Lung (tissue), 12 donors: Measurements from ENCODE around the gene ASAH2. TPM values are rescaled to one million over a fixed set of nuclear protein-coding genes. Genes with fewer than 3 reads are reported as not detected.
"Not testable (repeated sequence)": the region's sequence is repeated elsewhere in the genome, so short reads cannot be mapped to it uniquely, and the experiment has no call there.

Experiments used
- ATAC-seq: fragments of 200-7000 bp; cut with Tn5 transposase; one replicate; pipeline ENCODE4 v1.9.1; 2020; ENCODE audit warnings: moderate number of reproducible peaks; ENCODE audit not compliant: insufficient read depth, low FRiP score
- DNase-seq, 3 donors: peaks; one replicate each; pipeline ENCODE4 v3.0.0-alpha.2; 2013 to 2017
- H3K27ac ChIP-seq, 2 donors: one replicate each; pipeline ENCODE4 v1.5.1; 2013; ENCODE audit warnings: mild to moderate bottlenecking in 2 of 2, moderate library complexity in 2 of 2, control low read depth in 1 of 2, inconsistent platforms in 1 of 2, low read depth in 1 of 2, low read length in 1 of 2
- H3K27me3 ChIP-seq, 3 donors: one replicate each; pipeline ENCODE4 v1.5.1; 2013; ENCODE audit warnings: low read length in 2 of 3; ENCODE audit not compliant: control insufficient read depth in 3 of 3, insufficient read depth in 3 of 3
- H3K36me3 ChIP-seq, 4 donors: one replicate each; pipeline ENCODE4 v1.5.1; 2013; ENCODE audit warnings: low read length in 4 of 4, mild to moderate bottlenecking in 1 of 4, moderate library complexity in 1 of 4; ENCODE audit not compliant: control insufficient read depth in 4 of 4, insufficient read depth in 4 of 4
- H3K4me1 ChIP-seq, 5 donors: one replicate each; pipeline ENCODE4 v1.5.1; 2013; ENCODE audit warnings: low read length in 5 of 5, mild to moderate bottlenecking in 2 of 5, moderate library complexity in 1 of 5; ENCODE audit not compliant: control insufficient read depth in 5 of 5, insufficient read depth in 5 of 5
- H3K4me3 ChIP-seq: one replicate; pipeline ENCODE4 v1.5.1; 2013; ENCODE audit warnings: mild to moderate bottlenecking, control low read depth, moderate library complexity
- H3K9ac ChIP-seq, 2 donors: one replicate each; pipeline ENCODE4 v1.5.1; 2013; ENCODE audit warnings: low read length in 2 of 2, control low read depth in 1 of 2; ENCODE audit not compliant: insufficient read depth in 1 of 2
- H3K9me3 ChIP-seq, 4 donors: one replicate each; pipeline ENCODE4 v1.5.1; 2013; ENCODE audit warnings: low read length in 3 of 4, mild to moderate bottlenecking in 1 of 4, moderate library complexity in 1 of 4; ENCODE audit not compliant: control insufficient read depth in 4 of 4, insufficient read depth in 3 of 4
- CTCF ChIP-seq: IDR thresholded peaks from 2 replicates; pipeline ENCODE4 v1.5.1; 2012; ENCODE audit warnings: mild to moderate bottlenecking; ENCODE audit errors: control extremely low read depth, extremely low read depth
- WGBS, 2 donors: extraction: QIAGEN DNeasy Blood & Tissue Kit; methylation state at CpG; one replicate each; pipeline ENCODE4 v1.1.7; 2013; 5-methylcytosine and 5-hydroxymethylcytosine counted together
- polyA plus RNA-seq, 2 donors: library from polyadenylated mRNA; stranded (reverse); fragments of 200-250 nt; gene quantifications; one replicate each; pipeline ENCODE4 v1.2.1, GENCODE V29; 2013
- total RNA-seq, 2 donors: library from RNA; depleted of rRNA in 1 of 2; stranded (reverse); fragments of >200 nt in 1 of 2; gene quantifications; one replicate each; pipeline ENCODE4 v1.2.1, GENCODE V29; 2014 to 2021
- donor health status: control.
- donor health status: control.
- donor health status: Bipolar disorder and iron deficiency.
- donor health status: healthy.
- donor health status: DM: yes; HTN: yes; CAD: no.

The ASAH2 gene
- total and polyA plus RNA-seq, 4 donors = 0.08 to 3.7 (median 1.3) TPM

- WGBS, 2 donors = 82 to 88% methylated on average over 3 of the region's 3 CpGs
Measured at GRCh38 chr10:50271564-50272250, 20.4 kb upstream of the ASAH2 start.

GRCh38 chr10:50267877-50268276 lies 16.6 kb upstream of the ASAH2 start:
- H3K4me1 ChIP-seq, H3K36me3 ChIP-seq, H3K27ac ChIP-seq, H3K27me3 ChIP-seq, H3K9me3 ChIP-seq, DNase-seq, H3K4me3 ChIP-seq, ATAC-seq, H3K9ac ChIP-seq: not testable (repeated sequence)
- WGBS, 2 donors = 94 to 96% methylated on average over 3 of the region's 3 CpGs

More at GRCh38 chr10:50271564-50272250, 20.4 kb upstream of the ASAH2 start:
- H3K4me1 ChIP-seq = no peaks in the 10 kb centered on the region
- TF ChIP-seq CTCF = no peak
- no peak overlapping the region for H3K9ac ChIP-seq
- ATAC-seq (no peak), DNase-seq (no peak)
- no peaks in the 10 kb centered on the region for H3K9me3 ChIP-seq
- no peaks in the 10 kb centered on the region for H3K27me3 ChIP-seq
- H3K4me3 ChIP-seq = no peak overlapping the region
- no peak overlapping the region for H3K27ac ChIP-seq
- no peaks in the 10 kb centered on the region for H3K36me3 ChIP-seq

DNA sequence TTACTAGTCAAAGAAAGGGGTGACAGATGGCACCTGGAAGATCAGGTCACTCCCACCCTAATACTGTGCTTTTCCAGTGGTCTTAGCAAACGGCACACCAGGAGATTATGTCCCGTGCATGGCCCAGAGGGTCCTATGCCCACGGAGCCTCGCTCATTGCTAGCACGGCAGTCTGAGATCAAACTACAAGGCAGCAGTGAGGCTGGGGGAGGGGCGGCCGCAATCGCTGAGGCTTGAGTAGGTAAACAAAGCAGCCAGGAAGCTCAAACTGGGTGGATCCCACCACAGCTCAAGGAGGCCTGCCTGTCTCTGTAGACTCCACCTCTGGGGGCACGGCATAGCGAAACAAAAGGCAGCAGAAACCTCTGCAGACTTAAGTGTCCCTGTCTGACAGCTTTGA lies 11.3 kb upstream of the ASAH2 start:
- H3K9ac ChIP-seq, ATAC-seq, H3K9me3 ChIP-seq, DNase-seq, H3K4me1 ChIP-seq, H3K27ac ChIP-seq, H3K36me3 ChIP-seq, H3K27me3 ChIP-seq, H3K4me3 ChIP-seq: not testable (repeated sequence)
- WGBS, 2 donors = 80 to 81% methylated on average over 10 of the region's 10 CpGs

- Histone ChIP-seq H3K4me3 (no peak overlapping the region), H3K27ac (no peak overlapping the region), H3K9ac (no peak overlapping the region), H3K9me3 (no peaks in the 10 kb centered on the region), H3K4me1 (no peaks in the 10 kb centered on the region), H3K27me3 (no peaks in the 10 kb centered on the region), H3K36me3 (no peaks in the 10 kb centered on the region)
- 12 to 25% methylated on average over 2 of the region's 2 CpGs for WGBS, 2 donors
- TF ChIP-seq CTCF = no peak
- ATAC-seq (no peak), DNase-seq (no peak)
Measured at GRCh38 chr10:50260791-50261281, 9.5 kb upstream of the ASAH2 start.
